HS-27A (cell line): ENCODE measurements around the gene TSSC4.
A peak's percentile ranks its signal among the peaks of the same experiment; 100 is the strongest.
"Not testable (repeated sequence)": the region's sequence is repeated elsewhere in the genome, so short reads cannot be mapped to it uniquely, and the experiment has no call there.

ENCODE experiments used
- DNase-seq: peaks from one replicate; pipeline ENCODE4 v3.0.0-alpha.2; 2012; ENCODE audit warnings: low read depth, missing footprints

TSSC4 gene

GRCh38 chr11:2400069-2400761 lies at the start of gene TSSC4:
Gene TSSC4 (plus strand): TSS chr11:2400750. CDS start chr11:2402634, 1,884 bp downstream.
- peak; percentile 99 for DNase-seq

- no peak for DNase-seq
These were observed 48.8 kb upstream of the TSSC4 start for GRCh38 chr11:2351701-2352100.

GRCh38 chr11:2352420-2352819 lies 48.1 kb upstream of the TSSC4 start:
- no peak for DNase-seq

GRCh38 chr11:2355000-2355644 lies 45.4 kb upstream of the TSSC4 start:
- no peak for DNase-seq

GRCh38 chr11:2357246-2357645 lies 43.3 kb upstream of the TSSC4 start:
- DNase-seq: no peak

- DNase-seq: not testable (repeated sequence)
These were observed 42.9 kb upstream of the TSSC4 start for GRCh38 chr11:2357651-2358050.

- no peak for DNase-seq
These were observed 41.7 kb upstream of the TSSC4 start for GRCh38 chr11:2358754-2359442.

- DNase-seq: no peak
These were observed 41.0 kb upstream of the TSSC4 start for GRCh38 chr11:2359557-2359956.

- DNase-seq: no peak
These were observed 40.4 kb upstream of the TSSC4 start for GRCh38 chr11:2360081-2360642.

- DNase-seq: no peak
These were observed 39.0 kb upstream of the TSSC4 start for GRCh38 chr11:2361565-2361964.

- DNase-seq: no peak
These were observed 38.1 kb upstream of the TSSC4 start for GRCh38 chr11:2362414-2362813.

- no peak for DNase-seq
These were observed 37.4 kb upstream of the TSSC4 start for GRCh38 chr11:2363130-2363529.

- no peak for DNase-seq
These were observed 36.8 kb upstream of the TSSC4 start for GRCh38 chr11:2363577-2364370.

GRCh38 chr11:2364386-2364785 lies 36.2 kb upstream of the TSSC4 start:
- DNase-seq: not testable (repeated sequence)

GRCh38 chr11:2365571-2366210 lies 34.9 kb upstream of the TSSC4 start:
- no peak for DNase-seq

- DNase-seq: no peak
These were observed 34.3 kb upstream of the TSSC4 start for GRCh38 chr11:2366276-2366675.

- no peak for DNase-seq
These were observed 33.8 kb upstream of the TSSC4 start for GRCh38 chr11:2366733-2367132.

- no peak for DNase-seq
These were observed 33.0 kb upstream of the TSSC4 start for GRCh38 chr11:2367266-2368160.

GRCh38 chr11:2368178-2368850 lies 32.2 kb upstream of the TSSC4 start:
- no peak for DNase-seq

GRCh38 chr11:2368851-2369180 lies 31.7 kb upstream of the TSSC4 start:
- no peak for DNase-seq
